Smooth muscle cell (in vitro differentiated cells): ENCODE data around the gene SEM1. TPM values are rescaled to one million over a fixed set of nuclear protein-coding genes. Genes with fewer than 3 reads are reported as not detected.
"Not testable (repeated sequence)": the region's sequence is repeated elsewhere in the genome, so short reads cannot be mapped to it uniquely, and the experiment has no call there.

ENCODE experiments used
- DNase-seq: peaks from one replicate; lab custom pipeline; 2025; ENCODE audit not compliant: unreplicated experiment; lab: John Stamatoyannopoulos, UW
- H2AFZ ChIP-seq: fragments of 200-600 bp; sonication (generic); 2 replicates; pipeline ENCODE4 v1.6.0; 2016; ENCODE audit warnings: antibody characterized with exemption, low read depth, mild to moderate bottlenecking
- H3F3A ChIP-seq: fragments of 200-600 bp; sonication (generic); 2 replicates; pipeline ENCODE4 v1.6.0; 2017; ENCODE audit warnings: antibody characterized with exemption, low read depth
- H3K27ac ChIP-seq: fragments of 200-600 bp; sonication (generic); 2 replicates; pipeline ENCODE4 v1.5.1; 2016; ENCODE audit warnings: low read depth, mild to moderate bottlenecking
- H3K27me3 ChIP-seq: fragments of 200-600 bp; sonication (generic); 2 replicates; pipeline ENCODE4 v1.6.1; 2016; ENCODE audit warnings: low read depth, mild to moderate bottlenecking
- H3K36me3 ChIP-seq: fragments of 200-600 bp; sonication (generic); 2 replicates; pipeline ENCODE4 v1.5.1; 2016; ENCODE audit warnings: low read depth
- H3K4me1 ChIP-seq: fragments of 200-600 bp; sonication (generic); 2 replicates; pipeline ENCODE4 v1.5.1; 2016; ENCODE audit warnings: low read depth
- H3K4me2 ChIP-seq: fragments of 200-600 bp; sonication (generic); 2 replicates; pipeline ENCODE4 v1.6.0; 2016; ENCODE audit warnings: mild to moderate bottlenecking
- H3K4me3 ChIP-seq: fragments of 200-600 bp; sonication (generic); 2 replicates; pipeline ENCODE4 v1.5.1; 2016; ENCODE audit warnings: mild to moderate bottlenecking
- H3K79me2 ChIP-seq: fragments of 200-600 bp; sonication (generic); 2 replicates; pipeline ENCODE4 v1.6.0; 2016; ENCODE audit warnings: low read depth, mild to moderate bottlenecking
- H3K9ac ChIP-seq: fragments of 200-600 bp; sonication (generic); 2 replicates; pipeline ENCODE4 v1.6.0; 2016; ENCODE audit warnings: low read depth
- H3K9me3 ChIP-seq: fragments of 200-600 bp; sonication (generic); replicated peaks from 2 replicates; pipeline ENCODE4 v1.5.1; 2016; ENCODE audit warnings: low read depth
- H4K20me1 ChIP-seq: fragments of 200-600 bp; sonication (generic); 2 replicates; pipeline ENCODE4 v1.6.0; 2016; ENCODE audit warnings: low read depth
- WGBS: methylation state at CpG from one replicate; pipeline ENCODE4 v1.1.7; 2016; ENCODE audit warnings: low lambda C conversion rate; 5-methylcytosine and 5-hydroxymethylcytosine counted together
- polyA plus RNA-seq: library from polyadenylated mRNA; unstranded; fragments of >200 nt; fragmentation: Nextera tagmentation; extraction: Ambion mirVana; gene quantifications from 2 replicates; pipeline ENCODE4 v1.2.1, GENCODE V29; 2016
- total RNA-seq: library from RNA; depleted of rRNA; stranded (reverse); fragments of >200 nt; gene quantifications from 2 replicates; pipeline ENCODE4 v1.2.3, GENCODE V29; 2014
- TF ChIP-seq, protein P1 (sequence below): fragments of 200-600 bp; sonication (generic); IDR thresholded peaks from 2 replicates; pipeline ENCODE4 v1.5.1; 2017; ENCODE audit warnings: borderline replicate concordance, mild to moderate bottlenecking, antibody characterized with exemption; ENCODE audit not compliant: insufficient read depth, poor library complexity, severe bottlenecking

SEM1 gene
- total and polyA plus RNA-seq, 2 experiments from 2014 or later: 26.3 to 272 TPM

DNA sequence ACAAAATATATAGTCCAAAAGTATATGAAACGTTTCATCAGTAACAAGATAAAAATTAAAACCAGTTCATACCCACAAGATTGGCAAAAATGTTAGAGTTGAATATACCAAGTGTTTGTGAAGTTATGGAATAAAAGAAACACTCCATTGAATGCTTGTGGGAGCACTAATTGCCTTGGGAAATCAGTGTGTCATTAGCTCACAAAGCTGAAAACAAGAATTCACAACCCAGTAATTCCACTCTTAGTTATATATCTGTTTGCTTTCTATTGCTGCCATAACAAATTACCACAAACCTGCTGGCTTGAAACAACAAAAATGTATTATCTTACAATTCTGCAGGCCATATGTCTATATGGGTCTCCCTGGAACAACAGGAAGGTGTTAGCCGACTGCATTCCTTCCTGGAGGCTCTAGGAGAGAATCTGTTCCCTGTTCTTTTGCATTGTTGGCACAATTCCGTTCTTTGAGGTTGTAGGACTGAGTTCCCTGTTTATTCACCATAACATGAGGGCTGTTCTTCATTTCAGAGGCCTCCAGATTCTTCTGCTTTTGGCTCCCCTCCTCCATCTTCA lies 45.7 kb downstream of the SEM1 start:
- Histone ChIP-seq H4K20me1 (no peaks in the 10 kb centered on the region), H3K4me2 (no peak overlapping the region), H3F3A (no peaks in the 10 kb centered on the region), H3K27me3 (no peaks in the 10 kb centered on the region), H3K79me2 (no peaks in the 10 kb centered on the region), H2AFZ (no peak overlapping the region), H3K9me3 (no peaks in the 10 kb centered on the region), H3K4me1 (no peaks in the 10 kb centered on the region), H3K36me3 (no peaks in the 10 kb centered on the region), H3K4me3 (no peak overlapping the region), H3K9ac (no peak overlapping the region), H3K27ac (no peak overlapping the region)
- no peak for DNase-seq
- TF ChIP-seq, protein P1, sequence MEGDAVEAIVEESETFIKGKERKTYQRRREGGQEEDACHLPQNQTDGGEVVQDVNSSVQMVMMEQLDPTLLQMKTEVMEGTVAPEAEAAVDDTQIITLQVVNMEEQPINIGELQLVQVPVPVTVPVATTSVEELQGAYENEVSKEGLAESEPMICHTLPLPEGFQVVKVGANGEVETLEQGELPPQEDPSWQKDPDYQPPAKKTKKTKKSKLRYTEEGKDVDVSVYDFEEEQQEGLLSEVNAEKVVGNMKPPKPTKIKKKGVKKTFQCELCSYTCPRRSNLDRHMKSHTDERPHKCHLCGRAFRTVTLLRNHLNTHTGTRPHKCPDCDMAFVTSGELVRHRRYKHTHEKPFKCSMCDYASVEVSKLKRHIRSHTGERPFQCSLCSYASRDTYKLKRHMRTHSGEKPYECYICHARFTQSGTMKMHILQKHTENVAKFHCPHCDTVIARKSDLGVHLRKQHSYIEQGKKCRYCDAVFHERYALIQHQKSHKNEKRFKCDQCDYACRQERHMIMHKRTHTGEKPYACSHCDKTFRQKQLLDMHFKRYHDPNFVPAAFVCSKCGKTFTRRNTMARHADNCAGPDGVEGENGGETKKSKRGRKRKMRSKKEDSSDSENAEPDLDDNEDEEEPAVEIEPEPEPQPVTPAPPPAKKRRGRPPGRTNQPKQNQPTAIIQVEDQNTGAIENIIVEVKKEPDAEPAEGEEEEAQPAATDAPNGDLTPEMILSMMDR: no peak
- WGBS: 83% methylated on average over 3 of the region's 3 CpGs

DNA sequence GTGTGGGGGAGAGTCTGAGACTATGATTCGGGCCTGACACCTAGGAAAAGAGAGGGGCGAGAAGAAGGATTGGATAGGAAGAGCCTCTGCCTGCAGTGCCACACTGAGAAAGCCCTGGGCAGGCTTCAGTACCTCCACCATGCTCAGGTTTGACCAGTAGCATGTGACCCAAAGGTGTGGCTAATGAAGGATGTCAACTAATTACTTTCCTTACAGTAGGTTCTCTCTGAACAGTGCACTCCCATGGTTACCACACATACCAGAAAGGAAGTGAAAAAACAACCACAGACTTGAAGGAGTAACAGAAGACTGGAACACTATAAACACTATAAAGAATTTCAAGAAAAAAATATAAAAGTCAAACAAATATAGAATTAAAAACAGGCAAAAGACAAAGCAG lies 46.2 kb downstream of the SEM1 start:
- H3F3A ChIP-seq: no peaks in the 10 kb centered on the region
- no peak overlapping the region for H3K27ac ChIP-seq
- H3K27me3 ChIP-seq: no peaks in the 10 kb centered on the region
- no peak overlapping the region for H3K4me3 ChIP-seq
- peaks cover 1% of the 10 kb centered on the region for H3K4me1 ChIP-seq
- no peak overlapping the region for H3K9ac ChIP-seq
- 93% methylated on average over 2 of the region's 2 CpGs for WGBS
- TF ChIP-seq, protein P1: no peak
- H3K9me3 ChIP-seq: no peaks in the 10 kb centered on the region
- no peaks in the 10 kb centered on the region for H3K79me2 ChIP-seq
- no peak overlapping the region for H3K4me2 ChIP-seq
- no peaks in the 10 kb centered on the region for H4K20me1 ChIP-seq
- no peaks in the 10 kb centered on the region for H3K36me3 ChIP-seq
- DNase-seq: no peak
- no peak overlapping the region for H2AFZ ChIP-seq

DNA sequence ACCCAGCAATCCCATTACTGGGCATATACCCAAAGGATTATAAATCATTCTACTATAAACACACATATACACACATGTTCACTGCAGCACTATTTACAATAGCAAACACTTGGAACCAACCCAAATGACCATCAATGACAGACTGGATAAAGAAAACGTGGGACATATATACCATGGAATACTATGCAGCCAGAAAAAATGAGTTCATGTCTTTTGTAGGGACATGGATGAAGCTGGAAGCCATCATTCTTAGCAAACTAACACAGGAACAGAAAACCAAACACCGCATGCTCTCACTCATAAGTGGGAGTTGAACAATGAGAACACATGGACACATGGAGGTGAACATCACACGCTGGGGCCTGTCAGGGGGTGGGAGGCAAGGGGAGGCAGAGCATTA lies 47.5 kb downstream of the SEM1 start:
- H3K36me3 ChIP-seq: not testable (repeated sequence)

DNA sequence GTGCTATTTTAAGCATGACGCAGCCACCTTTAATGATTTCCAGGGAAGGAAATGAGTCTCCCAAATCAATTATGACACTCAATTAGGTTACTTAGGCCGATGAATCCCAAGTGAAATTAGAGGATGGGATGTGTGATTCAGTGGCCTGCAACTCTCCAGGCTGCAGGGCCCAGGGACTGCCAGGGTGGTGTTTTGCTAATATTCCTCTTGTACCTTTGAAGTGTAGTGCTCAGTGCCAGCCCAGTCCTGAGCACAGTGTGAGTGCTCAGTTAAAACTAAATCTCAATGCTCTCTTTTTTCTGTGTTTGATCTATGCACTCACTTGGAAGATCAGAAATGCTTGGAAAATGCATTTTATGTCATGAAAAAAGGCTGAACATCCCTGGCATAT lies 51.6 kb downstream of the SEM1 start:
- H3F3A ChIP-seq: no peaks in the 10 kb centered on the region
- no peak overlapping the region for H2AFZ ChIP-seq
- 63% methylated on average over 2 of the region's 2 CpGs for WGBS
- DNase-seq: no peak
- no peaks in the 10 kb centered on the region for H3K27me3 ChIP-seq
- TF ChIP-seq, protein P1: no peak
- no peaks in the 10 kb centered on the region for H4K20me1 ChIP-seq
- H3K36me3 ChIP-seq: no peaks in the 10 kb centered on the region
- H3K4me2 ChIP-seq: no peak overlapping the region
- H3K9me3 ChIP-seq: no peaks in the 10 kb centered on the region
- H3K79me2 ChIP-seq: no peaks in the 10 kb centered on the region
- H3K9ac ChIP-seq: no peak overlapping the region
- no peak overlapping the region for H3K4me3 ChIP-seq
- peaks cover 10% of the 10 kb centered on the region for H3K4me1 ChIP-seq
- no peak overlapping the region for H3K27ac ChIP-seq

More for the DNA sequence above, 47.5 kb downstream of the SEM1 start:
- not testable (repeated sequence) for H3K9me3 ChIP-seq, H2AFZ ChIP-seq, H3K4me3 ChIP-seq, DNase-seq, H3K79me2 ChIP-seq, H3K27ac ChIP-seq, H4K20me1 ChIP-seq, H3K27me3 ChIP-seq, H3K4me1 ChIP-seq, H3F3A ChIP-seq, H3K9ac ChIP-seq, H3K4me2 ChIP-seq
- 95% methylated on average over 3 of the region's 3 CpGs for WGBS
